SU-DHL-6 (cell line): ENCODE measurements around the gene FAP.

Experiments used
- EZH2phosphoT487 ChIP-seq: fragments of 200-600 bp; sonication (generic), shearing (Covaris generic); conservative IDR thresholded peaks from 2 replicates; pipeline ENCODE4 v1.6.1; 2018; ENCODE audit warnings: mild to moderate bottlenecking, antibody characterized with exemption, low read length, moderate library complexity, mixed read lengths
- TF ChIP-seq, protein P1 (sequence below): fragments of 200-600 bp; sonication (generic); IDR thresholded peaks from one replicate; pipeline ENCODE4 v1.5.1; 2017; ENCODE audit warnings: antibody characterized with exemption, mild to moderate bottlenecking, low read length, moderate library complexity; ENCODE audit not compliant: insufficient read depth, poor library complexity, severe bottlenecking

DNA sequence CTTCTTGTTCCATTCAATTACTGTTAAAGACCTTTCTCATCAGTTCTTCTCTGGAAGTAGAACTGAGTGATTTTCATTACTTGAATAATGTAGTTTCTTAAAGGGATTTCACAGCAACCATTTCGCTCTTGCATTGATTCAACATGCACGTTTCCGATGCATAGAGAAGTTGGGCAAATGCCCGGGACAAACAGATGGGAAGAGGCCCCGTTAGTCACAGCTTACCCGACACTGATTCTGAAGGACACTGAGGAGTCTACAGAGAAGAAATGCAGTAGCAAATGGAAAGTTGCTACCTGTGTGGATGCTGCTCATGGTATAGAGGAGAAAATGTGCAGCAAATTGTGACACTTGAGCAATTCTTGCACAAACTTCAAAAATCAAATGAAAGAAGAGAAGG lies 58.9 kb downstream of the FAP start:
- TF ChIP-seq, protein P1, sequence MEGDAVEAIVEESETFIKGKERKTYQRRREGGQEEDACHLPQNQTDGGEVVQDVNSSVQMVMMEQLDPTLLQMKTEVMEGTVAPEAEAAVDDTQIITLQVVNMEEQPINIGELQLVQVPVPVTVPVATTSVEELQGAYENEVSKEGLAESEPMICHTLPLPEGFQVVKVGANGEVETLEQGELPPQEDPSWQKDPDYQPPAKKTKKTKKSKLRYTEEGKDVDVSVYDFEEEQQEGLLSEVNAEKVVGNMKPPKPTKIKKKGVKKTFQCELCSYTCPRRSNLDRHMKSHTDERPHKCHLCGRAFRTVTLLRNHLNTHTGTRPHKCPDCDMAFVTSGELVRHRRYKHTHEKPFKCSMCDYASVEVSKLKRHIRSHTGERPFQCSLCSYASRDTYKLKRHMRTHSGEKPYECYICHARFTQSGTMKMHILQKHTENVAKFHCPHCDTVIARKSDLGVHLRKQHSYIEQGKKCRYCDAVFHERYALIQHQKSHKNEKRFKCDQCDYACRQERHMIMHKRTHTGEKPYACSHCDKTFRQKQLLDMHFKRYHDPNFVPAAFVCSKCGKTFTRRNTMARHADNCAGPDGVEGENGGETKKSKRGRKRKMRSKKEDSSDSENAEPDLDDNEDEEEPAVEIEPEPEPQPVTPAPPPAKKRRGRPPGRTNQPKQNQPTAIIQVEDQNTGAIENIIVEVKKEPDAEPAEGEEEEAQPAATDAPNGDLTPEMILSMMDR: no peak
- no peak for TF ChIP-seq EZH2phosphoT487
